Activated CD8-positive, alpha-beta memory T cell treated with anti-CD3 and anti-CD28 coated beads for 1 hour (primary cell): ENCODE measurements around the gene MAN2B2.

Experiments used
- DNase-seq, 2 donors: peaks; one replicate each; pipeline ENCODE4 v3.0.0-alpha.2; 2020; ENCODE audit warnings: low read depth in 1 of 2; ENCODE audit errors: extremely low read depth in 1 of 2

Gene MAN2B2

DNA sequence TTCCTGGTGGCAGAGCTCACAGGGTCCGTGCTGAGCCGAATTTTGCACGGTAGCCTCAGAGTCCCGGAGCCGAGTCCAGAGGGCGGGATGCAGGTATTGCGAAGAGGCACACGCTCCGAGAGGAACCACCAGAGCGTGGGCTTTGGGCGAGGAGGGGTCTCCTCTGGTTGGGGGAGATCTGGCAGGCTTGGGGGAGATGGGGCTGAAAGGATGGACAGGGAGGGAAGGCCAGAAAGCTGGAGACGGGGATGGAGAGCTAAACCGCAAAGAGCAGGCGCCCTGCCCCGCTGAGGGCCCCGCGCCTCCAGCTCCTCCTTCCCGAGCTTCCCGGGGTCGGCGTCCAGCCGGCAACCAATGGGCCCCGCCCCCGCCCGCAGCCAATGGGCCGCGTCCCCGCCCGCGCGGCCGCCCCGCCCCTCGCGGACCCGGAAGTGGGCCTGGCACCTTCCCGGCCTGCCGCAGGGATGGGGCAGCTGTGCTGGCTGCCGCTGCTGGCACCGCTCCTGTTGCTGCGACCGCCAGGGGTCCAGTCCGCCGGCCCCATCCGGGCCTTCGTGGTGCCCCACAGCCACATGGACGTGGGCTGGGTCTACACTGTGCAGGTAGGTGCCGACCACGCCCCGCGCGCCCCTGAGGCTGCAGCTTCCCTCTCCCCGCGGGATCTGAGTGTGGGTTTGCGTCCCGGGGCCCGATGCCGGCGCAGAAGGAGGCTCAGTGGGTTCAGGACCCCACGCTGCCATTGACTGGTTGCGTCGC lies at the start of gene MAN2B2:
TSS of gene MAN2B2 (plus strand) at position 443 of the 756 bp plus-strand sequence. CDS start at position 465, 22 bp downstream.
- DNase-seq = peak; percentile 48 to 75

DNA sequence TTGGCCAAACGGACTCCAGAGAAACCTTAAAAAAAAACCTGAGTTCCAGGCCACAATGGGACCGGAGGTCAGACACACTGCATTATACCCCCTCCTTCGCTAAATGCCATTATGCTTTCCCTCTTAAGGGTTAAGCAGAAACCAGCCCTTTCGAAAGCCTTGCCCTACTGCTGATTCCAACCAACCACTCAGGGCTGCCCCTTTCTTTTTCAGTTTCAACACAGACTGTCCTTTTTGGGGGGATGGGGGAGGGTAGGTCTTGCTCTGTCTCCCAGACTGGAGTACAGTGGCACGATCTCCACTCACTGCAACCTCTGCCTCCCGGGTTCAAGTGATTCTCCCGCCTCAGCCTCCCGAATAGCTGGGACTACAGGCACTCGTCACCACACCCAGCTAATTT lies 49.5 kb upstream of the MAN2B2 start:
- DNase-seq = no peak

GRCh38 chr4:6526156-6526555 lies 48.8 kb upstream of the MAN2B2 start:
- no peak for DNase-seq

- no peak for DNase-seq
These were observed 48.3 kb upstream of the MAN2B2 start for GRCh38 chr4:6526671-6527091.

DNA sequence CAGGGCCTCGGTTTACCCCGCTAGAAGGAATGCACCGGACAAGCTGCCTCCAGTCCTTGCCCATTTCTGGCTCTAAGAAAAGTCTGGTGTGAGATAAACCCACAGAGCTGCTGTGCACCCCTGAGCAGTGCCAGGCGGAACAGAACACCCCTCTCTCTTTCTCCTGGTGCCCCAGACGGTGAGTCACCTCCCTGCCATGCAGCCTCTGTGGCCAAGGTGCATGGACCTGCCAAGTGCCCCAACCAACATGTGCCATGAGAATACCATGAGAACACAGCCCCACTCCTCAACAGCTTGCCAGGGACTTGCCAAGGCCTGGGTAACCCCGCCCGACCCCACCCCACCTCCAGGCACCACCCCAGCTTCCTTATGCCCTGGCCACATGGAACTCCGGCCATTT lies 47.7 kb upstream of the MAN2B2 start:
- DNase-seq = no peak

DNA sequence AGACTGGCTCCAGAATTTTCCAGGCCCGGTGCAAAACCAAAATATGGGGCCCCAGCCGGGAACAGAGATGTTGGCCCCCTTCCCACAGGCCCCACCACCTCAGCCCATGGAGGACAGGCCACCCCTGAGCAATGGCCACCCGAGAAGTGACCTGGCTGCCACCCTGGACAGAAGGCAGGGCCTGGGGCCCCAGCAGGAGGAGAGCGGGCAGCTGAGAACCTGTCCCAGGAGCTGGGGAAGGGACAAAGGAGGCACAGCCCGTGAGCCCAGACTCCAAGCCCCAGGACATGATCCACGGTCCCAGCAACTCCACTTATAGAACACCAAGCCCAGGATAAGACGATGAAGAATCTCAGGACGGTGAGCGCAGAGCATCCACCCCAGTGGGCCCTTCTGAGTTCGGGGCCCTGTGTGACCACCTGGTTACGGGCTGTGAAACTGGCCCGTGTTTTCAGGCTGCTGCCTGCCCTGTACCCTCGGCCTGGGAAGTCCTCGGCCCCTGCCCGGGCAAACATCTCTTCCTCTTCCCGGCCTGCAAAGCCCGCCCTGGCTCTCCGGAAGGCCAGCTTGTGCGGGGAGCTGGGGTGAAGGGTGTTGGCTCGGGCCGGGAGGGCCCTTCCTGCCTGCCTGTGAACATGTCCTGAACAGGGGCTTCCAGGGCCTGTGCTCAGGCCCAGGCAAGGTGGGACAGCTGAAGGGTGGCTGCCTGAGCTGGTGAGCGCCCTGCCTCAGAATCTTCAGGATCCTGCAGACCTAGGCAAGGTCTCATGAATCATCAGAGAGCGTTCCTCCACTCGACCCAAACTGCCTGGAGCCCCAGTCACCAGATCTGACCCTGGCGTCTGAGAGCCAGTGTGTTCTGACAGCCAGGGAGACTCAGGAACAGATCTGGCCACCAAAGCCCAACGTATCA lies 47.0 kb upstream of the MAN2B2 start:
- no peak for DNase-seq

GRCh38 chr4:6529021-6529420 lies 46.0 kb upstream of the MAN2B2 start:
- no peak for DNase-seq

- DNase-seq = no peak
These were observed 44.7 kb upstream of the MAN2B2 start for GRCh38 chr4:6530301-6530700.

- no peak for DNase-seq
These were observed 44.0 kb upstream of the MAN2B2 start for GRCh38 chr4:6530964-6531363.

- DNase-seq = no peak
These were observed 42.9 kb upstream of the MAN2B2 start for GRCh38 chr4:6532102-6532501.

GRCh38 chr4:6532658-6533057 lies 42.3 kb upstream of the MAN2B2 start:
- no peak for DNase-seq

GRCh38 chr4:6534050-6534449 lies 40.9 kb upstream of the MAN2B2 start:
- no peak for DNase-seq

DNA sequence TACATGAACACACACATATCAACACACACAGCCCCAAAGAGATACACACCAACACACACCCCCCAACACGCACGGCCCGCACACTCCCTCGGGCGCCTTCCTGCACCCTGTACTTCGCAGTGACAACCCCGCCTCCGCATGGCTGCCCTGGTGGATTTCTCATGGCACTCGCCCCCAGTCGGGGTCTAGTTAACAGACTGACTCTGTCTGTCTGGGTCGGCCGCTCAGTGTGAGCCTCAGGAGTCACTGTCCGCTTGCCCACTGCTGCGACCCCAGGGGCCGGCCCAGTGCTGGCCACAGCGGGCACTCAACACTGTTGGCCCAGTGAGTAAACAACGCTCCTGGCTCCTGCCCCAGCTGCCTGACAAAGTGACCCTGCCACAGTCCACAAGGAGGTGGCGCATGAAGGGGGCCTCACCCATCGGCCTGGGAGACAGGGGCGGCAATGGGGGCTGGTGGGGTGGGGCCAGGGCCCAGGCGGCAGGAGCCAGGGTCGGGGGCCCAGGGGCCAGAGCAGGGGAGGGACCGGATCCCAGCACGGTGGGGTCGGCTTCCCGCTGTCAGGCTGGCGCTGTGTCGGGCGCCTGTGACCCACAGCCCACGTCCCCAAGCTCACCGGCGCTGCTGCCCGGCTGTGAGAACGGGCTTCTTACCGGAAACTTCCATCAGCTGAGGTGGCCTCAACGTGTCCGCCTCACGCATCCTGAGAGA lies 40.2 kb upstream of the MAN2B2 start:
- no peak for DNase-seq

GRCh38 chr4:6535329-6535692 lies 39.7 kb upstream of the MAN2B2 start:
- DNase-seq = no peak

GRCh38 chr4:6535706-6536105 lies 39.3 kb upstream of the MAN2B2 start:
- no peak for DNase-seq

GRCh38 chr4:6538111-6538510 lies 36.9 kb upstream of the MAN2B2 start:
- no peak for DNase-seq

GRCh38 chr4:6538575-6538974 lies 36.4 kb upstream of the MAN2B2 start:
- no peak for DNase-seq

GRCh38 chr4:6539009-6539764 lies 35.8 kb upstream of the MAN2B2 start:
- DNase-seq = no peak

- no peak for DNase-seq
These were observed 34.1 kb upstream of the MAN2B2 start for GRCh38 chr4:6540879-6541278.

DNA sequence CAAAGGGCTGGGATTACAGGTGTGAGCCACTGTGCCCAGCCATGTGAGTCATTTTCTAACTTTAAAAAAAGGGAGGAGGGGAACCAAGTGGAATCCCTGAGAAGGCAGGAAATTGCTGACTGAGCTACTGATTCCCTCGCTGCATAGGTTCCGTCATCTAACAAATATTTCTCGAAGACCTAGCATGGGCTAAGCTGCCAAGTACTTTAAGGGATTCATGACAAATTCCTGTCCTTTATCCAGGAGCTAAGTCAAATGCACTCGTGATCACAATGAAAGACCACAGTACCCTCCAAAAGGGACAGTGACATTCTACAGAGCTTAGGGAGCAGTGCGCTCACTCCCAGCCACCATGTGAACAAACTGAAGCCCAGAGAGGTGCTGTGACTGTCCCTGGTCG lies 33.2 kb upstream of the MAN2B2 start:
- DNase-seq = no peak

DNA sequence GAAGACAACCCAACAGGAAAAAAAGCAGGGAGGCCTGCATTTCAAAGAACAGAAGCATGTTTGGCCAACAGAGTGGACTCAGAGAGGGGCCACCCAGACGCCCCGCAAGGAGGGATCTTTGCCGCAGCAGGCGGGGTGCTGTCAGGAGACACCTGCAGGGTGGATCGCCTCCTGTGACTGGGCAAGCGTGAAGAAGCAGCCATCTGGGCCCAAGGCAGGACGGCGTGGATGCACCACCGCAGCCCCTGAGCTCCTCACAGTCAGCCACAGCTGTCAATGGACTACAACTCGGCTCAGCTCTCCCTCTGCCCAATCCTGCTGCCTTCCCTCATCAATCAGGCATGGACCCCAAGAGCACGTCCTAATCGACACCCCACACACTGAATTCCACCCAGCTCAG lies 32.0 kb upstream of the MAN2B2 start:
- no peak for DNase-seq
